ENCODE measurements around the gene HOXA2.

The HOXA2 gene

DNA sequence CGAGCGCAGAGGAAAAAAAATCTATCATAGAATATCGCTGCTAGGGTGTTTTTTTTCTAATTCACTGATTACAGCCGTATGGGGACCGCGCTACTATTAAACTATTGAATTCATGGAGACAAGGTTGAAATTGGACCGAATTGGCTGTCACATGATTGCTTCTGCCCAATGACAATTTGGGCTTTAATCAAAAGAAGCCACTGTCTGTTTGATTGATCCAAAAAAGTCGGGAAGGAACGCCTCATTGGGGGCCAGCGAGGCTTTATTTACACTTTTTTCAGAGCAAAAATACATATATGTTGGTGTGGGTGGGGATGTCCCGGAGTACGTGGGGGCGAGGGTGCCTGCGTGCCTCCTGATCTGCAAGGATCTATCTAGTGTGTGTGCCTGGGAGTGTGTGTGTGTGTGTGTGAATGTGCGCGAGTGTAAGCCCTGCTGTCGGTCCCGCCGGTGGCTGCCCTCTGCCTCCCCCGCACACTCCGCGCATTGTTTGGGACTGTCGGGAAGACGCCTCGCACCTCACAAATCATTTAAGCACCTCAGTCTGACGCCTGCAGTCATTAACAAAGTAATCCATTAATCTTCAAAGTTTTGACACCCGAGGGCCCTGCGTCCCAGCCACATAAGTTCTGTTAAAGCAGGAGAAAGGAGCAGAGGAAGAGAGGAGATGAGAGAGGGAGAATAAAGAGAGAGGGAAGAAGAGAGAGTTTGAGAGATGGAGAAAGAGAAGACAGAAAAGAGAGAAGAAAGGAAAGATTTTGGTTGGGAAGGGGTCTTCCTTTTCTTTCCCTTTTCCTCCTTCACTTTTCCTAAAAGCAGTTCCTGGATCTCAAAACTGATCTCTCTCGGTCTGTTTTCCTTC is at the start of gene HOXA2:
Gene HOXA2, minus strand, starts transcription at position 103 of the 862 bp plus-strand sequence. CDS start 183 bp downstream, outside the sequence.
- no peak for DNase-seq (ENCODE audit: low read depth in 2 of 2)

DNA sequence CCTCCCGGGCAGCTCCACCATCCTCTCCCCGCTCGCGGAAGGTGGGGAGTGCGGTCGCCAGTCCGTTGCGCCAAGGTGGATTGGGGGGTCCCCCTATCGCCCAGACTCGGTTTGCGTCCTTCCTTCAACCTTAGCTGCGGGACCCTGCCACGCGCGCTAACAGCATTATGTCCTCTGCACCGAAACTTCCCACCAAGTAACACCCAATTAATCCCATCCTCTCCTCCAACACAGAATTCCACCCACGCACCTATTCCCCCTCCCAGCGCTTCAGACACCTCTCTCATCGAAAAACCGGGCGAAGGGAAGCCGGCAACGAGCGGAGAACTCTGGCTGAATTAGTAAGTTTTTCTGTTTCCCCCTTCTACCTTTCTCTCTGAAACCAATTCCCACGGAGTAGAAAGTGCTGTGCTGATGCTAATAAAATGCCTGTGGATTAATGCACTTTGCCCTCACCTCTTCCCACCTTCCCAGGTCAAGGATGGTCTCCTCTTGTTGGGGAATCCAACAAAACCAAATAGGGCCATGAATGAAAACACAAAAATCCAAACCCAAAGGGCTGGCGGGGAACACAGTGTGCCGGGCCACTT is 49.0 kb upstream of the HOXA2 start:
- no peak for DNase-seq (ENCODE audit: low read depth in 2 of 2)

DNA sequence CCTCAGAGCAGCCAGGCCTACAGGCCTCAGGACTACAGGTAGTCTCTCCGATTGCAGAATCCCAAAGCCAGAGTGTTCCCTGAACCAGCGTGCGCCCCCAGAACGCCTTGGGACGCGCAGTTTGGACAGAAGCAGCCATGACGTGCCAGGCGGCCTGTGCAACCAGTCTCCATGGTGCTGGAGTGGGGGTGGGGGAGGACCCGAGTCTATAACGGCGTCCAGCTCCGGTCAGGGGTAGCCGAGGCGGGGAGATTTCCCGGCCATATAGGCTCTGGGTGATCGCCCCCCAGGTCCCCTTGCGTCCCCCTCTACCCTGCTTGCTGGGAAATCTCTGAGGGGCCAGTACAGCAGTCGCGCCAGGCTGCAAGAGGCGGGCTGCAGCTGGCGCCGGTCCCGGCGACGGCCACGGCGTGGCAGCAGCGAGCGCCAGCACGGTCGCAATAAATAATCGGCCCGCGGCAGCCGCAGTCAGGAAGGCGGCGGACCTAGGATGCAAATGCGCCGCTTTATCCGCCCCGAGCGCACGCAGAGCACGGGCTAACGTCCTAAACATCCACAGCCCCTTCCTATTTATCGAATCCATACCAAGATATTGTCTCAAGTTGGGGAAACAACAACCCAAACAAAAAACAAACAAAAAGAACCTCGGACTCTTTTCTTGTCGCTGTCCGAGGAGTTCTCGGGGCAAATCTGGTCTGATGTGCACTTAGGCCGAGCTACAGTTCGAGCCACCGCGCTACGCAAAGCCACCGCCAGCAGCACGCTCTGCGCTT is 48.3 kb upstream of the HOXA2 start:
- DNase-seq (ENCODE audit: low read depth in 2 of 2), result no peak

DNA sequence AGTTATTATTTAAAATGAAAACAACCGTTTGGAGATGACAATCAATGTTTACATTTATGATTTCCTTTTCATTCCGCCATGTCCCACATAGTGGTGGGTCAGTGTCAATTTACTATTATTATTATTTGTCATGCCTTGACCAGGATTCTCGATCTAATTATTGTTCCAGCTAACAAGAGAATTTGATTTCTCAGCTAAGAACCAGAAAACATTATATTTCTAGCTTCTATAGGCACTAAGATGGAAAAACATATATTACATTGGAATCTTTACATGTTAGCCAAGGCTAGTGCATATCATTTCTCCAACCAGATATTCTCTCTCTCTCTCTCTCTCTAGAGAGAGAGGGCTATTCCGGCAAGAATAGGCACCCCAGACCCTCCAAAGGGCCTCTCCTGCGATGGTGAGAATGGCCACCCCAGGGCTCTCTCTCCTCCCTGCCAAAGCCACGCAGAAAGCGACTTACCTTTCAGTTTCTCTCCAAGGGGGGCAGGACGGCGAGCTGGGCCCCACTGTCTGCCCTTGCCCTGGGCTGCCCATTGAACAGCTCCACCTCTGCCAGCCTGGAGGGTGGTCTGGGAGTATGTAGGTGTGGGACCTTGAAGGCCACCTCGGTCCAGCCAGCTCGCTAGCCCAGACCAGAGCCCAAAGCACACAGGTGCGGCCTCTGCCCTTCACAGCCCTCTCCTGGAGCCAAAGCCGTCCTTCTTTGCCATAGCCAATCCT is 47.5 kb upstream of the HOXA2 start:
- no peak for DNase-seq (ENCODE audit: low read depth in 2 of 2)

DNA sequence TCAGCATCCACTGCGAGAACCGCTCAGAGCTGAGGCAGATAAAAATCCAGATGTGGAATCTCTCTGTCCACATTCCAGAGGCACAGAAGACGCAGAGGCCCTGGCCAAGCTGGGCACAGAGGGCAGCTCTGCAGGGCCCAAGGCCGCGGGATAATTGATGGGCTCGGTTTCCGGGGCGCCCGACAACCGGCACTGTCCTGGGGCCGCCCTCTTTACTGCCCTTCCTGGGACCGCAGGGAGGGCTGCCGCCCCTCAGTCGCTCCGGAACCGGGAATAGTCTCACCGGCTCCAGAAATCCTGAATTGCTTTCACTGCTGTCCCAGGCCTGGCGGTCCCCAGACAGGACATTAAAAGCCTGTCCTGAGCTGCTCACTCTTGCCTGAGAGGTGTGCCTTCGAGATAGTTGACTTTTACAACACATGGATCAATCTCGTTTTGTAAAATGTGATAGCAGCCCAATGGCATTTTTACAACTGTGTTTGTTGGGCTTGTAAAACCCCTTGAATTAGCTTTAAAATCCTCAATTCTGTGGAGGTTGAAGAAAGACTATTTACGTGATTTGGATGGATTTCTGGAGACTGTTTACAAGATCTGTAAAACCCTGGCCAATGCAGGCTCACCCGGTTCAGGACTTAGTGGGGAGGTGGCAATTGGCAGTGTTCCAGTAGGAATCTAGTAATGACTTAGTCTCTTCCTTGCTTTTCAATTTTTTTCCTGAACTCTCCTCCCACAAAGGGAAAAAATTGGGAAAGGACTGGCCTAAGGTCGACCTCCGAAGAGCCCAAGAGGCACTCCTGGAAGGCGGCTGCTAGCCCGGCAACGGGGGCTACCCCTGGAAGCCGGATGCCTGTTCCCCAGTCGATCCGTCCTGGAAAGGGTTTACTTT is 46.5 kb upstream of the HOXA2 start:
- DNase-seq (ENCODE audit: low read depth in 2 of 2), result no peak

DNA sequence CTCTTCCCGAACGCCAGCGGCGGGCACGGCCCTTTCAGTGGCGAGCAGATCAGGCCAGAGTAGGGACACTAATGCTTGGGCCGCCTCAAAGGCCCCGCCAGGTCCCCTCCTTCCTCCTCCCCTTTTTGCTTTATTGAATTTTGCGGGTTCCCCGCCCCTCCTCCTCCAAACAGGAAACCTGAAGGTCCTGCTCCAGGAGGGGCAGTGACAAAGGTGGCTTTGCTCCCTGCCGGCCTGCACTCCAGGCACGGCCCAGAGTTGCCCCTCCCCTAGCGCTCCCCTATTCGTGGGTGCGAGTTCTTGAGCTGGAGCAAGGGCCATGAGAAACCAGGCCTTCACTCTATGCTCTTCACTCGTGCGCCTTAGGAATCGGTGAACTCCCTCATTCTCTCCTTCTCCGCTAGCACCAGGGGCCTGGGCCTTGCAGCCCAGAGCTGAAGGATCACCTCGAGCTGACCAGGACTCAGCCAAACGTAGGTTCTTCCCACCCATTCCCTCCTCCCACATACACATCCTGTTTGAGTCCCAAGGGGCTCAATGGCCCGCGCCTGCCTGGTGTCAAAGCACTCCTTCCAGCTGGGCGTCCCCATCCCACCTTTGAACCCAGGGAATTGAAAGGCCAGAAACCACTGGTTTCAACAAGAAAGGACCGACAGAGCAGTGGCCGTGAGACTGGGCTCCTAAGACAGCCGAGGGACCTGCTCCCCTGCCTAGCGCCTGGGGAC is 45.7 kb upstream of the HOXA2 start:
- DNase-seq (ENCODE audit: low read depth in 2 of 2), result no peak

DNA sequence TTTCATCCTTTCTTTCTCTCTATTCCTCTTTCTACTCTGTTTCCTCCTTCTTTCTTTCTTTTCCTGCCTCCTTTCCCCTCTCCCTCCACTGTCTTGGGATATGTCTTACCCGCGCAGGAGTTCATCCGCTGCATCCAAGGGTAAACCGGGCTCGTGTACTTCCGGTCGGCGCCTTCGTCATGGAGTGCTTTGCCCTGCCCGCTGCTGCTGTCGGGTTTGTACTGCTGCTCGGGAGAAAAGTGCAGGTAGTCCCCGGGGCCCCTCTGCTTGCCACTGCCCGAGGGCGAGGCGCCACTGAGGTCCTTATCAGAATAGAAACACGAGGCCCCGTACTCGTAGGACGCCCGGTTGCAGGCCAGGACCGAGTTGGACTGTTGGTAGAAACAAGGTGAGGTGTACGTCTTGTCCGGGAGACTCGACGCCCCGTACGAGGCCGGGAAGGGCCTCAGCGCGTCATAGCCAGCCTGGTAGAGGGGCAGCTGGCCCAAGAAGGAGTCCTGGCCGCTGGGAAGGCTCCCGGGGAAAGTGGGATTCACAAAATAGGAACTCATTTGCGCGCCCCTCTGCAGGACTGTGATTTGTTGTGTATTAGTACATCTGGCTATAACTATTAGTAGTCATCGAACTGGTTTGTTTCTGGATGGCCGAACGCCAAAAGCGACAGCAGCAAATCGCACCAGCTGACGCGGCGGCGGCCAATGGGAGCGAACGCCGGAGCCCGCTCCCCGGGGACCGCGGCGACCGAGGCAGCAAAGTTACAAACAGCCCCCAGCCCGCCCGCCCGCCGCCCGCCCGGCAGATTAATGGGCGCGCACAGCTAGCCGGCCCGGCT is 44.9 kb upstream of the HOXA2 start, which contains the start of gene HOXA6:
Gene HOXA6, minus strand, starts transcription at position 576 of the 832 bp plus-strand sequence. Its CDS starts 25 bp downstream, at position 551.
- no peak for DNase-seq (ENCODE audit: low read depth in 2 of 2)

DNA sequence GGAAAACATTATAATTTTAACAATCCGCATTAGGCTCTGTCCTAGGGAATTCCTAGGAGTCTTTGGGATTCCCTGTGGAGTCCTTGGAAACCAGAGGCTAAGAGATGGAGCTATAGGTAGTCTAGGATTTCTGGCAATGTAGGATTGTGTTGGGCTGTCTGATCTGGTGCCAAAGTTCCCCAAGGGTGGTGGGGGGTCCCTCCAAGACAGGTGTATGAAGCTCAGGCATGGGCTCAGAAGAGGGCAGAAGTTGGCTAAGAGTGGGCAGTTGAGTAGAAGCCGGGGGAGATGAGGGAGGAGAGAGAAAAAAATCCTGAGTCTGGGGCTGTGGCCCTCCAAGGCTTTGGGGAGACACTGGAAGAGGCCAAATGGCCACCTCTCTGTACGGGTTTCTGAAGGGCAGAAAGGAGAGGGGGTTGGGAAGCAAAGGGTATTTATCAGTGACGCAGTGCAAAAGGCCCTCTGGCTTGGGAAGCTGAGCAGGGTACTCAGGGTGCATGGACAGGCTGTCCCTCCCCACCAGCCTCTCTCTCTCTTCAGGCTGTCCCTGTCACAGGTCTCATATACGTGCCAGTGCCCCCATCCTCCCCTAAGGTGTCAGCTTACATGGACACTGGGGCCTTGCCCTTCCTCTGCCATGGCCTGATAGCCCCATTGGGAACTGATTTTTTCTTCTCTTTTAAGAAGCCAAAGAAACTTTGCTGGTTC is 44.2 kb upstream of the HOXA2 start:
- no peak for DNase-seq (ENCODE audit: low read depth in 2 of 2)

DNA sequence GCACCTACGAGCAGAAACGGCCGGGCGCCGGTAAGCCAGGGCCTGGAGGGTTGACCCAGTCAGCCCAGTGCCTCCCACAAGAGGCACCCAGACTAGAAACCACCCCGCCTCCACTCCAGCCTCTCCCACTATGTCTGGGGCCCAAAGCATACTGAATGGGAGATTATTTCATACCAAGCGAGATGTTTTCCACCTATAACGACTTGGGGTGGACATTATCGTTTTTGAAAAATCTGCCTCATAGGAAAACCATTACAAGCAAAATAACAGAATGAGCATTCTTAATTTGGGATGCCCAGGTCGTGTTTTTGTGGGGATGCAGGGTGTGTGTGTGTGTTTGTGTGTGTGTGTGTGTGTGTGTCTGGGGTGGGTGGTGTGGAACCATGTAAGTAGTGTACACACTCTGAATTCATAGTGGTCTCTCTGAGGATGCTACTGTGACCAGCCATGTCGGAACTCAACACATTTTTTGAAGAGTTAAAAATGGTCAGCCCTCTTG is 43.5 kb upstream of the HOXA2 start:
- DNase-seq (ENCODE audit: low read depth in 2 of 2), result no peak

DNA sequence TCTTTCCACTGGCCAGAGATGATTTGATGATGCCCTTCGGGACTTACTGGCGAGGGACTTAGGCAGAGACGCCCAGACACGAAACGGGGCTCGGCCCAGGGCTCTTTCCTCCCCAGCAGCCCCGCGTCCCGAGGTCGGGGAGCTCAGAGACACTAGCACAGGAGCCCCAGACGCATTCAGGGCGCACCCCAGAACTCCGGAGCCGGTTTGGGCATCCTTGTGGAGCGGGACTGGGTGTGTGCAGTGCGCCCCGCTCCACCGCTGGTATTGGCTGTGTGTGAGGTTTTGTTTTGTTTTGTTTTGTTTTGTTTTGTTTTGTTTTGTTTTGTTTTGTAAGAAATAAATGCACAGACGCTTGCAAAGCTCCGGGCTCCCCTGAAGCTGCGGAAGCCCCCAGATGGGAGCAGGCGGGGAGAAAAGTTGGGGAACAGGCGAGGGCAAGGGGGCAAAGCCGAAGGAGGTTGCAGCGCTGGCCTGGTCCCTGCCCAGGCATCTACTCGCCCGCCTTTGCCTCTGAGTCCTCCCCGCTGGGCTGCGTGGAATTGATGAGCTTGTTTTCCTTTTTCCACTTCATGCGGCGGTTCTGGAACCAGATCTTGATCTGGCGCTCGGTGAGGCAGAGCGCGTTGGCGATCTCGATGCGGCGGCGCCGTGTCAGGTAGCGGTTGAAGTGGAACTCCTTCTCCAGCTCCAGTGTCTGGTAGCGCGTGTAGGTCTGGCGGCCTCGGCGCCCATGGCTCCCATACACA is 42.9 kb upstream of the HOXA2 start:
- no peak for DNase-seq (ENCODE audit: low read depth in 2 of 2)

DNA sequence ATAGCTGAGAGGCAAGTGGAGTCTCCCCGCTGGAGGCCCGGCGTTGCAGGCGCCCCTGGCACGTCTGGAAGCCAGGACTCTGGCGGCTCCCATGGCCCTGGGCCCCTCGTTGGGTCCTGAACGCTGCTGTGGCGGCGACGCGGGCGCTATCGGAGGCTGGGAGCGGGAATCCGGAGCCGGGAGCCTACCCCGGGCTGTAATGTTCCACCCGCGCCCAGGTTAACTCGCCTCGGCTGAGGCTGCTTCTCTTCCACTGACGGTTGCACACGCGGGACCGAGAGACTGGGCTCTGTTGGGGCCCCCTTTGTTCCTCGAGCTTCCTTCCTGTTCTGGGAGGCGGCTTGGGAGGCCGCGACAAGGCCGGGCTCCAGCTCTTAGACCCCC is 42.3 kb upstream of the HOXA2 start:
- DNase-seq (ENCODE audit: low read depth in 2 of 2), result no peak

DNA sequence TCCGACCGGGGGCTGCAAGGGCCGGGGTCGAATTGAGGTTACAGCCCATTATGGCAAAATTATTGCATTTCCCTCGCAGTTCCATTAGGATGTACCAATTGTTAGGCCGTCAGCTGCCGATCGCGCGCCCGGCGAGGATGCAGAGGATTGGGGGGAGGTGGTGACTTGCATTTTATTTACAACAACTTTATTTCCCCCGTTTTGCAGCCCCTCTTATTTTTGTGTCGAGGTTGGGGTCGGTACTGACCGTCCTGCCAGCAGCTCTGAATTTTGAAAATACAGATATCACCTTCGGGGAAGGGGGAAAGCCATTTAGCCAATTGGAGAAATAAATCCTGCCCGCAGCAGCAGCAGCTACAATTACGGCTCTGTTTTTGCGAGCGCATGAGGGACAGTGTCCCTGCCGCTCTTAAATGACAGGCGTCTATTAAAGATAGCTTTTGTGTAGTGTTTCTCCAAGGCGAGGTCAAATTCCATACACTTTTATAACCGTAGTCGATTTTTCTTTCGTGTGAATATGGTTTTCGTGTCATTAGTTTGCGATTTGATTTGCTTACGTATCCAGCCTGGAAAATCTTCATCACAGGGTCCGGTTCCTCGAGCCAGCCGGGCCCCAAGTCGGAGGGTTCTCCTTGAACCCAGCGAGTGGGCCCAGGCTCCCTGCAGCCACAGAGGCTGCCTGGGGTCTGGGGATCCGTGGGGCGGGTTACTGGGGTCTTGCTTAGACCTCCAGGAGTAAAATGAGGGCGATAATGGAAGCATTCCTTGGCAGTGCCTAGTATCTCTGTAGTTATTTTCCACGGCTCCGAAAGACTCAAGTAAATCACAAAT is 41.7 kb upstream of the HOXA2 start:
- no peak for DNase-seq (ENCODE audit: low read depth in 2 of 2)

DNA sequence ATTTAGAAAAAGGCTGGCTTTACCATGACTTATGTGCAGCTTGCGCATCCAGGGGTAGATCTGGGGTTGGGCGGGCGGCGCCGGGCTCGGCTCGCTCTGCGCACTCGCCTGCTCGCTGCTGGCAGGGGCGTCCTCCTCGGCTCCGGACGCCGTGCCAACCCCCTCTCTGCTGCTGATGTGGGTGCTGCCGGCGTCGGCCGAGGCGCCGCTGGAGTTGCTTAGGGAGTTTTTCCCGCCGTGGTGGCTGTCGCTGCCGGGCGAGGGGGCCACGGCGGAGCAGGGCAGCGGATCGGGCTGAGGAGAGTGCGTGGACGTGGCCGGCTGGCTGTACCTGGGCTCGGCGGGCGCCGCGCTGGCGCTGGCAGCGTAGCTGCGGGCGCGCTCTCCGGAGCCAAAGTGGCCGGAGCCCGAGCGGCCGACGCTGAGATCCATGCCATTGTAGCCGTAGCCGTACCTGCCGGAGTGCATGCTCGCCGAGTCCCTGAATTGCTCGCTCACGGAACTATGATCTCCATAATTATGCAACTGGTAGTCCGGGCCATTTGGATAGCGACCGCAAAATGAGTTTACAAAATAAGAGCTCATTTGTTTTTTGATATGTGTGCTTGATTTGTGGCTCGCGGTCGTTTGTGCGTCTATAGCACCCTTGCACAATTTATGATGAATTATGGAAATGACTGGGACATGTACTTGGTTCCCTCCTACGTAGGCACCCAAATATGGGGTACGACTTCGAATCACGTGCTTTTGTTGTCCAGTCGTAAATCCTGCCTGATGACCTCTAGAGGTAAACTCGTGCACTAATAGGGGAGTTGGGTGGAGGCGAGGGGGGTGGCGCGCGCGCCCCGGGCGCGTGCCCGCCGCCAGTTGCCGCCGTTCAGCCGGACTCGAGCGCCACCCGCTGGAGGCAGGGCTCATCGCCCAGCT is 40.8 kb upstream of the HOXA2 start, which contains the start of gene HOXA5:
Gene HOXA5, minus strand, starts transcription at position 659 of the 927 bp plus-strand sequence. Its CDS starts 74 bp downstream, at position 585.
- no peak for DNase-seq (ENCODE audit: low read depth in 2 of 2)

DNA sequence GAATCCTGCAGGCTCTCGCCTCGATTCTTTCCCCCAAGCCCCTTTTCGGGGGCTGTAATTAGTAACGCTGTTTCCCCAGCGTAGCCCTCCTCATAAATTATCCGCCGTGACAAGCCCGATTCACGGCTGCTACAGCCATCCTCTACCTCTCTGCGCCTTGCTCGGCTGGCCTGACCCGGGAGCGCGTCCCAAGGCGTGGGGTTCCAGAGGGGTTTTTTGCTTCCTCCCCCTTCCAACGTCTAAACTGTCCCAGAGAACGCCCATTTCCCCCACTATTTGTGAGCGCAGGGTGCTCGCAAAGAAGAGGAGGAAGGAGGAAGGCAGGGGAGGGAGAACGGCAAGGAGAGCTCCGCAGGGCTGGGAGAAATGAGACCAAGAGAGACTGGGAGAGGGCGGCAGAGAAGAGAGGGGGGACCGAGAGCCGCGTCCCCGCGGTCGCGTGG is 40.1 kb upstream of the HOXA2 start:
- no peak for DNase-seq (ENCODE audit: low read depth in 2 of 2)

DNA sequence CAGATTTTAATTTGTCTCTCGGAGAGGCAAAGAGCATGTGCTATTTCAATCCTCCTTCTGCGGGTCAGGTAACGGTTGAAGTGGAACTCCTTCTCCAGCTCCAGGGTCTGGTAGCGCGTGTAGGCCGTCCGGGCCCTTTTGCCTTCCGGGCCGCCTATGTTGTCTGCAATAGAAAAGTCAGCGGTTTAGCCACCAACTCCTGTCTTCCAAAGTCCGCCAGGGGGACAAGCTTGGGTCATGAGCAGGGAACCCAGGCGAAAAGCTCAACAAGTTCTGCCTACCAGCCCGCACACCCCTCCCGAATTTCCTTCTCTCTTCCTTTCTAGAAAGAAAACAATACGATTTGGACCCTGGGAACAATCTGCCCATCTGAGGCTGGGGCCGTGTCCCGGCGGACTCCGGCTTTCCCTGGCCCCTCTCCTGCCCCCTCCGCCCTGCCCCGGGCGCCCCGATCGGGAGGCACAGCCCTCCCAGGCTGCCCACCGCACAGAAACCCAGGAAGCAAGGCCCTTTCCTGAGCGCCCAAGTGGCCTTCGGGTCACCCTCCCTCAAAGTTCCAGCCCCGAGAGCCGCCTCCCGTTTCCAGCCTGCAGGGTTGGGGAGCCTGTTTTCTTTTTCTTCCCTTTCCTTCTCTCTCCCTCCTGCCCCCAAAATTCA is 39.6 kb upstream of the HOXA2 start:
- no peak for DNase-seq (ENCODE audit: low read depth in 2 of 2)
